H9 (cell line): ENCODE data around the gene SLC7A11. TPM values are rescaled to one million over a fixed set of nuclear protein-coding genes. Genes with fewer than 3 reads are reported as not detected.

Source experiments
- DNase-seq: peaks from one replicate; pipeline ENCODE4 v3.0.0-alpha.2; 2017
- H2AFZ ChIP-seq: one replicate; pipeline ENCODE4 v1.6.1; 2013; ENCODE audit warnings: mild to moderate bottlenecking, low read length, control low read depth, moderate library complexity
- H2AK5ac ChIP-seq: 2 replicates; pipeline ENCODE4 v1.6.1; 2013; ENCODE audit warnings: low read length, control low read depth, mixed read lengths; ENCODE audit not compliant: insufficient read length
- H2BK120ac ChIP-seq: one replicate; pipeline ENCODE4 v1.6.1; 2013; ENCODE audit warnings: low read depth, mild to moderate bottlenecking, low read length, control low read depth, inconsistent platforms; ENCODE audit not compliant: poor library complexity, severe bottlenecking
- H2BK12ac ChIP-seq: 2 replicates; pipeline ENCODE4 v1.6.1; 2013; ENCODE audit warnings: low read length, control low read depth, mixed read lengths, low read depth; ENCODE audit not compliant: insufficient read length
- H2BK15ac ChIP-seq: 2 replicates; pipeline ENCODE4 v1.6.1; 2013; ENCODE audit warnings: low read depth, low read length, control low read depth
- H2BK20ac ChIP-seq: one replicate; pipeline ENCODE4 v1.6.1; 2013; ENCODE audit warnings: low read depth, mild to moderate bottlenecking, low read length, control low read depth, inconsistent platforms; ENCODE audit not compliant: poor library complexity, severe bottlenecking
- H2BK5ac ChIP-seq: 2 replicates; pipeline ENCODE4 v1.6.1; 2013; ENCODE audit warnings: low read length, control low read depth, mixed read lengths; ENCODE audit not compliant: insufficient read length
- H3K14ac ChIP-seq: 2 replicates; pipeline ENCODE4 v1.6.1; 2013; ENCODE audit warnings: low read length, control low read depth; ENCODE audit not compliant: insufficient read depth
- H3K18ac ChIP-seq: 2 replicates; pipeline ENCODE4 v1.6.1; 2013; ENCODE audit warnings: low read depth, mild to moderate bottlenecking, mixed read lengths, low read length, control low read depth; ENCODE audit not compliant: insufficient read length
- H3K23ac ChIP-seq: 2 replicates; pipeline ENCODE4 v1.6.1; 2013; ENCODE audit warnings: low read length, control low read depth, mixed read lengths, low read depth; ENCODE audit not compliant: insufficient read length
- H3K23me2 ChIP-seq: 2 replicates; pipeline ENCODE4 v1.6.1; 2013; ENCODE audit warnings: low read depth, mild to moderate bottlenecking, mixed read lengths, low read length, control low read depth; ENCODE audit not compliant: insufficient read length, poor library complexity, severe bottlenecking
- H3K27ac ChIP-seq: 2 replicates; pipeline ENCODE4 v1.5.1; 2013; ENCODE audit warnings: low read length, control low read depth, mixed read lengths, low read depth; ENCODE audit not compliant: insufficient read length
- H3K27me3 ChIP-seq: 2 replicates; pipeline ENCODE4 v1.6.1; 2013; ENCODE audit warnings: low read length, control low read depth, inconsistent platforms; ENCODE audit not compliant: insufficient read depth
- H3K4ac ChIP-seq: 2 replicates; pipeline ENCODE4 v1.6.1; 2013; ENCODE audit warnings: low read depth, mild to moderate bottlenecking, control low read depth, inconsistent platforms, low read length, moderate library complexity
- H3K4me1 ChIP-seq: 2 replicates; pipeline ENCODE4 v1.6.1; 2013; ENCODE audit warnings: low read length, control low read depth, inconsistent platforms; ENCODE audit not compliant: insufficient read depth
- H3K4me2 ChIP-seq: 2 replicates; pipeline ENCODE4 v1.6.1; 2013; ENCODE audit warnings: low read length, control low read depth, mixed read lengths; ENCODE audit not compliant: insufficient read length, insufficient read depth
- H3K56ac ChIP-seq: 2 replicates; pipeline ENCODE4 v1.6.1; 2013; ENCODE audit warnings: low read depth, mild to moderate bottlenecking, mixed read lengths, low read length, control low read depth; ENCODE audit not compliant: insufficient read length
- H3K79me1 ChIP-seq: 2 replicates; pipeline ENCODE4 v1.6.1; 2013; ENCODE audit warnings: low read depth, mild to moderate bottlenecking, moderate library complexity, low read length, control low read depth, inconsistent platforms; ENCODE audit not compliant: insufficient read depth, poor library complexity, severe bottlenecking
- H3K79me2 ChIP-seq: 2 replicates; pipeline ENCODE4 v1.6.1; 2013; ENCODE audit warnings: low read length, control low read depth, inconsistent platforms; ENCODE audit not compliant: insufficient read depth
- H3K9ac ChIP-seq: 2 replicates; pipeline ENCODE4 v1.6.1; 2013; ENCODE audit warnings: low read length, control low read depth, mixed read lengths; ENCODE audit not compliant: insufficient read length; ENCODE audit errors: extremely low read depth
- H3K9me3 ChIP-seq: one replicate; pipeline ENCODE4 v1.6.1; 2013; ENCODE audit warnings: low read depth, low read length, inconsistent platforms; ENCODE audit not compliant: control insufficient read depth
- H3T11ph ChIP-seq: one replicate; pipeline ENCODE4 v1.6.1; 2013; ENCODE audit warnings: mild to moderate bottlenecking, low read length, control low read depth, inconsistent platforms
- H4K20me1 ChIP-seq: one replicate; pipeline ENCODE4 v1.6.1; 2013; ENCODE audit not compliant: control insufficient read depth, insufficient read length, insufficient read depth
- H4K5ac ChIP-seq: 2 replicates; pipeline ENCODE4 v1.6.1; 2013; ENCODE audit warnings: low read depth, mild to moderate bottlenecking, mixed read lengths, low read length, control low read depth; ENCODE audit not compliant: insufficient read length
- H4K8ac ChIP-seq: replicated peaks from 2 replicates; pipeline ENCODE4 v1.6.1; 2013; ENCODE audit warnings: low read length, control low read depth, mixed read lengths, low read depth; ENCODE audit not compliant: insufficient read length
- H4K91ac ChIP-seq: 2 replicates; pipeline ENCODE4 v1.6.1; 2013; ENCODE audit warnings: low read depth, mild to moderate bottlenecking, moderate library complexity, mixed read lengths, low read length, control low read depth; ENCODE audit not compliant: insufficient read length
- H3K27ac Mint-ChIP-seq, 3 experiments: 2 replicates in 2 of 3; 3 replicates in 1 of 3; pipeline ENCODE4 v1.8.0; 2020 to 2021; ENCODE audit warnings: mixed read lengths in 3 of 3, mild to moderate bottlenecking in 1 of 3, moderate library complexity in 1 of 3
- H3K27me3 Mint-ChIP-seq: 2 replicates; pipeline ENCODE4 v1.8.0; 2021; ENCODE audit warnings: low read depth, mild to moderate bottlenecking, moderate library complexity, mixed read lengths
- H3K36me3 Mint-ChIP-seq, 3 experiments: 2 replicates in 2 of 3; 3 replicates in 1 of 3; pipeline ENCODE4 v1.8.0; 2020 to 2021; ENCODE audit warnings: low read depth in 3 of 3, mixed read lengths in 3 of 3; ENCODE audit not compliant: insufficient read depth in 1 of 3
- H3K4me1 Mint-ChIP-seq, 2 experiments: 2 replicates each; pipeline ENCODE4 v1.8.0; 2020; ENCODE audit warnings: mixed read lengths in 2 of 2
- H3K4me3 Mint-ChIP-seq, 2 experiments: 2 replicates in 1 of 2; 3 replicates in 1 of 2; pipeline ENCODE4 v1.8.0; 2020 to 2021; ENCODE audit warnings: mild to moderate bottlenecking in 2 of 2, mixed read lengths in 2 of 2, moderate library complexity in 1 of 2
- H3K9me3 Mint-ChIP-seq, 2 experiments: 2 replicates in 1 of 2; 3 replicates in 1 of 2; pipeline ENCODE4 v1.8.0; 2020; ENCODE audit warnings: mild to moderate bottlenecking in 2 of 2, mixed read lengths in 2 of 2, moderate library complexity in 1 of 2
- CTCF ChIP-seq: fragments of 200-600 bp; sonication (generic); conservative IDR thresholded peaks from 3 replicates; pipeline ENCODE4 v1.8.0; 2021; ENCODE audit warnings: antibody characterized with exemption, mild to moderate bottlenecking
- WGBS: extraction: QIAGEN DNeasy Blood & Tissue Kit; methylation state at CpG from one replicate; pipeline ENCODE4 v1.1.7; 2013; ENCODE audit warnings: missing lambda C conversion rate, low lambda C conversion rate, mixed read lengths; ENCODE audit not compliant: insufficient read length; ENCODE audit errors: extremely low coverage; 5-methylcytosine and 5-hydroxymethylcytosine counted together
- total RNA-seq: library from RNA; stranded (reverse); gene quantifications from 2 replicates; pipeline ENCODE4 v1.2.1, GENCODE V29; 2021

The SLC7A11 gene
- total RNA-seq, 1 experiment from 2014 or later: 19.8 TPM

- Histone ChIP-seq H4K91ac (no peak overlapping the region), H3T11ph (no peak overlapping the region), H3K79me1 (no peaks in the 10 kb centered on the region), H3K9ac (no peak overlapping the region), H3K23ac (no peak overlapping the region), H4K5ac (no peak overlapping the region), H4K20me1 (no peaks in the 10 kb centered on the region), H3K27ac (no peak overlapping the region), H2AK5ac (no peak overlapping the region), H2BK120ac (no peak overlapping the region), H3K79me2 (no peaks in the 10 kb centered on the region), H3K14ac (no peak overlapping the region), H2BK5ac (no peak overlapping the region), H3K56ac (no peak overlapping the region), H3K18ac (no peak overlapping the region), H3K4me2 (no peak overlapping the region), H3K23me2 (no peaks in the 10 kb centered on the region), H3K4me1 (no peaks in the 10 kb centered on the region; the same call in 1 of the 2 replicates), H4K8ac (no peak overlapping the region), H2AFZ (no peak overlapping the region), H2BK20ac (no peak overlapping the region), H3K27me3 (no peaks in the 10 kb centered on the region), H2BK15ac (no peak overlapping the region), H3K9me3 (no peaks in the 10 kb centered on the region), H2BK12ac (no peak overlapping the region), H3K4ac (no peak overlapping the region)
- TF ChIP-seq CTCF: no peak
- H3K4me3 Mint-ChIP-seq: no peak overlapping the region
- H3K27ac Mint-ChIP-seq: no peak overlapping the region
- H3K36me3 Mint-ChIP-seq: peaks cover 0 to 5% (median 2%) of the 10 kb centered on the region in 3 experiments; a peak in 2 of 7 replicates
- peaks cover 4 to 13% of the 10 kb centered on the region in 2 experiments; a peak in 3 of 4 replicates for H3K4me1 Mint-ChIP-seq
- no peaks in the 10 kb centered on the region for H3K27me3 Mint-ChIP-seq
- H3K9me3 Mint-ChIP-seq: peaks cover 0 to 3% of the 10 kb centered on the region in 2 experiments; a peak in 2 of 5 replicates
- no CpG with 5 or more reads among the region's 2 CpGs for WGBS
- DNase-seq: no peak
Observed at GRCh38 chr4:138259824-138260223, 17.7 kb upstream of the SLC7A11 start.
